ENCODE data around the gene TLCD3A.

The TLCD3A gene

DNA sequence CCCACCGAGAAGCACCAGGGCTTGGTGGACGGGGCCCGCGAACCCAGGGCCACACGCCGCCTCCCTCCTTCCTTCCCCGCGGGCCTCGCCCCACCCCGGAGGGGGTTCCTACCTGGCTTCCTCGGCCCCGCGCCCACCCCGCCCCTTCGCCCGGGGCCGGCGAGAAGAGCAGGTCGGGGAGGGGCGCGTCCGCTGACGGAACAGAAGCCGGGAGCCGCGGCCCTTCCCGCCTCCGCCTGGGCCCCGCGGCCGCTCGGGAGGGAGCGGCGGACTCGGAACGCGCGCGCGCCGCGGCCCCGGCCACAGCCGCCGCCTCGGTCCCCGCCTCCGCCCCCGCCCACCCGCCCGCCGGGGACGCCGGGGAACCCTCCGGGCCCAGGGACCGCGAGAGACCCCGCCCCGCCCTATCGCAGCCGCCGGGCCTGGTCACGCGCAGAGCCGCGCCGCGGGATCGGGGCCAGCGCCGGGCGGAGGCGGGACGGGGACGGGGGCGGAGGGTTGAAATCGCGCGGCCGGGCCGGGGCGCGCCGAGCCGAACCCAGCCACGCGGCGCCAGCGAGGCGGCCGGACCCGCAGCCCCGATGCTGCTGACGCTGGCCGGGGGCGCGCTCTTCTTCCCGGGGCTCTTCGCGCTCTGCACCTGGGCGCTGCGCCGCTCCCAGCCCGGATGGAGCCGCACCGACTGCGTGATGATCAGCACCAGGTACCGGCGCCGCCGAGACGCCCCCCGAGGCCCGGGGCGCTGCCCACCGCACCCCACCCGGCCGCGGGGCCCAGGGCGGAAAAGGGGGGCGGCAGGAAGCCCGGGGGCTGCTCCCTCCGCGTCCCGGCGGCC, at the start of gene TLCD3A:
Gene TLCD3A (plus strand): TSS at position 530 of the 835 bp plus-strand sequence. CDS start 52 bp downstream, at position 582.
- no peak for DNase-seq (ENCODE audit: low read depth, low spot score)
- Histone ChIP-seq H3K27ac (ENCODE audit: low read length) (no peak within 1 kb of the TSS), H3K36me3 (ENCODE audit: control insufficient read depth, insufficient read depth, low read length) (no peaks in the 10 kb centered on the region), H3K4me3 (ENCODE audit: low read length) (peak within 1 kb of the TSS; percentile 86), H3K27me3 (ENCODE audit: control insufficient read depth, insufficient read depth, low read length) (peaks cover 1% of the 10 kb centered on the region; the same call in 1 of the 2 replicates), H3K9me3 (ENCODE audit: control insufficient read depth, insufficient read depth, low read length) (no peaks in the 10 kb centered on the region), H3K4me1 (ENCODE audit: control insufficient read depth, insufficient read depth, low read length) (peaks cover 2% of the 10 kb centered on the region; the same call in 1 of the 2 replicates)
- no CpG with 5 or more reads among the region's 126 CpGs for WGBS (ENCODE audit: insufficient coverage, insufficient read length)

DNA sequence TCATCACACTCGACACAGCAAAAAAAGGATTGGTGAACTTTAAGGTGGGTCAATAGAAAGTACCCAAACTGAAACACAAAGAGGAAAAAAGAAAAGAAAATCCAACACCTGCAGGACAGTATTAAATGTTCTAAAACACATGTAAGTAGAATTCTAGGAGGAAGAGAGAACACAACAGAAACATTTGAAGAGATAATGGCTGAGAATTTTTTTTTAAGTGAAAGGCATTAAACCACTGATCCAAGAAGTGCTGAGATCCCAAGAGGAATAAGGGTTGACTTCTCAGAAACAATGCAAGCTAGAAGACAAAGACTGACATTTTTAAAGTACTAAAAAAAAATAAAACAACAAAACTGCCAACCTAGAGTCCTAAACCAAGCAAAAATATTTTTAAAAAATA, 49.4 kb upstream of the TLCD3A start:
- H3K4me1 ChIP-seq (ENCODE audit: control insufficient read depth, insufficient read depth, low read length) = no peaks in the 10 kb centered on the region
- no peak overlapping the region for H3K27ac ChIP-seq (ENCODE audit: low read length)
- no peaks in the 10 kb centered on the region for H3K36me3 ChIP-seq (ENCODE audit: control insufficient read depth, insufficient read depth, low read length)
- WGBS (ENCODE audit: insufficient coverage, insufficient read length) = no CpG with 5 or more reads among the region's 1 CpG
- no peaks in the 10 kb centered on the region for H3K27me3 ChIP-seq (ENCODE audit: control insufficient read depth, insufficient read depth, low read length)
- DNase-seq (ENCODE audit: low read depth, low spot score) = no peak
- H3K9me3 ChIP-seq (ENCODE audit: control insufficient read depth, insufficient read depth, low read length) = no peaks in the 10 kb centered on the region
- H3K4me3 ChIP-seq (ENCODE audit: low read length) = no peak overlapping the region

DNA sequence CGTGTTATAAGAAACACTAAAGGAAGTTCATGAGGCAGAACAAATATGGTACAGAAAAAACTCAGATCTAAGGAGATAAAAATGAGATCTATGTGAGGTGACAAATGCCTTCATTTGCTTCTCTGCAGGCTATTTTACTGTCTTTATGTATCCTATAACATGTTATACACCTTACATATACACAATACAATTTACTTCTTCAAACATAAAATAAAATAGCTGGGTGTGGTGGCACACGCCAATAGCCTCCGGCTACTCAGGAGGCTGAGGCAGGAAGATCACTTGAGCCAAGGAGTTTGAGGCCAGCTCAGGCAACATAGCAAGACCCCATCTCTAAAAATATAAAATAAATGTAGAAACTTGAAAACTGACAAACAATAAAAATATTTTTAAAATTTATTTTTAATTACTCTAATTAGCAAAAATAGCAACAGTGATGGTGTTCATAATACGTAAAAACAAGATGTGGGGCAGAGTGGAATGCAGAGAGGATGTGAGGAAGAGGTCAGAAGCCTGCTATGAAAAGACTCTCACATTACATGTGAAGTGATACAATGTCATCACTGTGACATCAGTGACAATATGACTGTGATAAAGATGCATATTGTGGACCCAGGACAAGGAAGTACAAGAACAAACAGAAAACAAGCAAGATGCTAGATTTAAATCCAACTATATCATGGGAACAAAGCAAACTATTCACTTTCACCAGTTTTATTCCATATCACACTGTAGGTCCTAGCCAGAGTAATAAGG, 48.7 kb upstream of the TLCD3A start:
- no peak overlapping the region for H3K4me3 ChIP-seq (ENCODE audit: low read length)
- H3K27ac ChIP-seq (ENCODE audit: low read length) = no peak overlapping the region
- no peaks in the 10 kb centered on the region for H3K36me3 ChIP-seq (ENCODE audit: control insufficient read depth, insufficient read depth, low read length)
- WGBS (ENCODE audit: insufficient coverage, insufficient read length) = no CpG with 5 or more reads among the region's 4 CpGs
- DNase-seq (ENCODE audit: low read depth, low spot score) = no peak
- no peaks in the 10 kb centered on the region for H3K27me3 ChIP-seq (ENCODE audit: control insufficient read depth, insufficient read depth, low read length)
- H3K4me1 ChIP-seq (ENCODE audit: control insufficient read depth, insufficient read depth, low read length) = no peaks in the 10 kb centered on the region
- no peaks in the 10 kb centered on the region for H3K9me3 ChIP-seq (ENCODE audit: control insufficient read depth, insufficient read depth, low read length)

DNA sequence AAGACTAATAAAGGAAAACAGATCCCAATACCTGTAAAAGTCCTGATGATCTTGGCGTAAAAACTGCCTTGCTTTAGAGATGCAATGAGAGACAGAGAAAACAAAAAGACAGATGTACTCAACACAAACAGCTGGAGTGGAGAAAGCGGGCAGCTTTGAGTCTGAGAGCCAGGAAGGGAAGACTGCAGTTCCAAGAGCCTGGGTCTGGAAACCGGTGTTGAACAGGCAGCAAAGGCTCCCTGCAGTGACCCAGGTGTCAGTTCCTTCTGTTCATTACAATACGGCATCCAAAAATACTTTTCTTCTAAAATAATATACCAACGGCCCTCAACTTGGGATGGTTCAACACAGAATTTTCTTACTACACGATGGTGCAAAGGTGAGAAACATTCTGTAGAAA, 47.4 kb upstream of the TLCD3A start:
- H3K4me3 ChIP-seq (ENCODE audit: low read length) = no peak overlapping the region
- no peaks in the 10 kb centered on the region for H3K27me3 ChIP-seq (ENCODE audit: control insufficient read depth, insufficient read depth, low read length)
- no peaks in the 10 kb centered on the region for H3K9me3 ChIP-seq (ENCODE audit: control insufficient read depth, insufficient read depth, low read length)
- no CpG with 5 or more reads among the region's 6 CpGs for WGBS (ENCODE audit: insufficient coverage, insufficient read length)
- H3K27ac ChIP-seq (ENCODE audit: low read length) = no peak overlapping the region
- DNase-seq (ENCODE audit: low read depth, low spot score) = no peak
- no peaks in the 10 kb centered on the region for H3K36me3 ChIP-seq (ENCODE audit: control insufficient read depth, insufficient read depth, low read length)
- no peaks in the 10 kb centered on the region for H3K4me1 ChIP-seq (ENCODE audit: control insufficient read depth, insufficient read depth, low read length)

DNA sequence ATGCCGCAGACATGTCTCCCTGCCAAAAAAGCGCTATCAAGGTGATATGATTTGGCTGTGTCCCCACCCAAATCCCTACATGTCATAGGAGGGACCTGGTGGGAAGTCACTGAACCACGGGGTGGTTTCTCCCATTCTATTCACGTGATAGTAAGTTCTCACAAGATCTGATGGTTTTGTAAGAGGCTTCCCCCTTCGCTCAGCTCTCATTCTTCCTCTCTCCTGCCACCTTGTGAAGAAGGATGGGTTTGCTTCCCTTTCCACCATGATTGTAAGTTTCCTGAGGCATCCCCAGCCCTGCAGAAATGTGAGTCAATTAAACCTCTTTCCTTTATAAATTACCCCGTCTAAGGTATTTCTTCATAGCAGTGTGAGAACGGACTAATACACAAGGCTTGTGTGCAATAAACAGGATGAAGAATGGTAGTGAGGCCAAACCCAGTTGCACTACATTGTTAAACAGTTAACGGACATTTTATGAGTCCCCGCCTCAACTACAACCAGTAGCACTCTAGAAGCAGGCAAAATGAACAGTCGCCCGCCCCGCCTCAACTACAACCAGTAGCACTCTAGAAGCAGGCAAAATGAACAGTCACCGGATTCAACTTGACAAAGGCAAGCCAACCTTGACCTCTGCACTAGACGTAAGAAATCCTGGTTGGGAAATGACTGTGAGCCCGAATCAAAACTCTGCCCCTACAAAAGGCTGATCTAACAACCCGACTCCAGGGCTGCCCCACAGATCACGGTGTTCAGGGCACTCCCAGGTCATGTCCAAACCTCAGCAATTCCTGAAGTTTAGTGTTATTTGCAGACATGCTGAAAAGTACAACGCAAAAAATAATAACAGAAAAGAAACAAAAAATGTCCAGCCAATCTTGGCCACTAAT, 44.1 kb upstream of the TLCD3A start:
- H3K27ac ChIP-seq (ENCODE audit: low read length) = no peak overlapping the region
- H3K9me3 ChIP-seq (ENCODE audit: control insufficient read depth, insufficient read depth, low read length) = no peaks in the 10 kb centered on the region
- H3K27me3 ChIP-seq (ENCODE audit: control insufficient read depth, insufficient read depth, low read length) = no peaks in the 10 kb centered on the region
- no CpG with 5 or more reads among the region's 18 CpGs for WGBS (ENCODE audit: insufficient coverage, insufficient read length)
- no peaks in the 10 kb centered on the region for H3K36me3 ChIP-seq (ENCODE audit: control insufficient read depth, insufficient read depth, low read length)
- H3K4me3 ChIP-seq (ENCODE audit: low read length) = no peak overlapping the region
- DNase-seq (ENCODE audit: low read depth, low spot score) = no peak
- H3K4me1 ChIP-seq (ENCODE audit: control insufficient read depth, insufficient read depth, low read length) = no peaks in the 10 kb centered on the region

DNA sequence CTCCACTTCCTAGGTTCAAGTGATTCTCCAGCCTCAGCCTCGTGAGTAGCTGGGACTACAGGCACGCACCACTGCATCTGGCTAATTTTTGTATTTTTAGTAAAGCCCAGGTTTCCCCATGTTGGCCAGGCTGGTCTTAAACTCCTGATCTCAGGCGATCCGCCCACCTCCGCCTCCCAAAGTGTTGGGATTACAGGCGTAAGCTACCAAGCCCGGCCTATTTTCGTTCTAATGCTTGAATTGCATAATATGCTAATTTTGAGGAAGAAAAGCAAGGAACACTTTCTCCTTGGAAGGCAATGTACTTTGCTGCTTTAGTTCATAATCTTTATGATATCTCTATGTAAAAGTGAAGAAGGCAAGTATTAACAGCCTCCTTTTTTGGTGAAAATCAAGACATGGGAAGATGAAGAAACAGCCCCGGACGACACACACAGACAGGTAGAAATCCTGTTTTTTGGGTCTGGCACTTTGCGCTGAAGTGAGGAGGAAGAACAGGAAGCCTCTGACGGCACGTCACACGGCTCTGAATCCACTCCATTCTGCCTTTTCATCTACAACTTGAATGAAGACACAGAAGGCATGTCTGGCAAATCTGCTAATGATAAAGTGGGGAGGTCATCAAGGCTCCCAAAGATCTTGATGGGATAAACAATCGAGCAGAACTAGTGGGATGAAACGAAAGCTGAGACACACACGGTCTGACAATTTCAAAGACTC, 42.7 kb upstream of the TLCD3A start:
- Histone ChIP-seq H3K27ac (ENCODE audit: low read length) (no peak overlapping the region), H3K27me3 (ENCODE audit: control insufficient read depth, insufficient read depth, low read length) (no peaks in the 10 kb centered on the region), H3K9me3 (ENCODE audit: control insufficient read depth, insufficient read depth, low read length) (no peaks in the 10 kb centered on the region), H3K4me1 (ENCODE audit: control insufficient read depth, insufficient read depth, low read length) (no peaks in the 10 kb centered on the region), H3K36me3 (ENCODE audit: control insufficient read depth, insufficient read depth, low read length) (no peaks in the 10 kb centered on the region), H3K4me3 (ENCODE audit: low read length) (no peak overlapping the region)
- DNase-seq (ENCODE audit: low read depth, low spot score) = no peak
- WGBS (ENCODE audit: insufficient coverage, insufficient read length) = no CpG with 5 or more reads among the region's 17 CpGs

DNA sequence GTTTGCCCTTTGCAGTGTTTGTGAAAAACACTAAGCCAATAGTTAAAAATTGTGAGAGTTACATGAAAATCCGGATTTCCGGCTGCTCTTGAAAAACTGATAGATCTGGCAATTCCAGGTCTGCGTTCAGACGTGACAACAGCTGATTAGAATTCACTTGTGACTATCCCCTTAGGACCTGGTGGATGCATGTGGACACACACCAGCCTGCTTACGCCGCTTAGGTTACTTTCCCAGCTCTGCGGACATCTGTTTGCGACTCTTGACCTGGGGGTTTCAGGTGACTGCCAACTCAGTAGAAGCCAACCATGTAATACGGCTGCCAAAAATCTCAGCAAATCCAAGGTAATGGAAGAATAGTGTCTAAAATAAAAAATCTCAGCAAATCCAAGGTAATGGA, 42.0 kb upstream of the TLCD3A start:
- no CpG with 5 or more reads among the region's 9 CpGs for WGBS (ENCODE audit: insufficient coverage, insufficient read length)

DNA sequence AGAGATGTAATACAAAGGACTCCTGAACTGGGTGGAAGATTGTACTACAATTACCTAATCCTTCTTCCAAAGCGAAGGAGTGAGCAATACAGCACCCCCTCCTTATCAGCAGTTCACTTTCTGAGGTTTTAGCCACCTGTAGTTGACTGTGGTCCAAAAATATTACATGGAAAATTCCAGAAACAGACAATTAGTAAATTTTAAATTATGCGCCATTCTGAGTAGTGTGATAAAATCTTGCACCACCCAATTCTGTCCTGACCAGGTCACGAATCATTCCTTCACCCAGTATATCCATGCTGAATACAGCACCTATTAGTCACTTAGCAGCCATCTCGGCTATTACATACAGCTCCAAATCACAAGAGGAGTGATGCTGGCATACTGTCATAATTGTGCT, 41.0 kb upstream of the TLCD3A start:
- H3K9me3 ChIP-seq (ENCODE audit: control insufficient read depth, insufficient read depth, low read length) = no peaks in the 10 kb centered on the region
- no peaks in the 10 kb centered on the region for H3K27me3 ChIP-seq (ENCODE audit: control insufficient read depth, insufficient read depth, low read length)
- no CpG with 5 or more reads among the region's 4 CpGs for WGBS (ENCODE audit: insufficient coverage, insufficient read length)
- H3K36me3 ChIP-seq (ENCODE audit: control insufficient read depth, insufficient read depth, low read length) = no peaks in the 10 kb centered on the region
- no peak overlapping the region for H3K4me3 ChIP-seq (ENCODE audit: low read length)
- no peak for DNase-seq (ENCODE audit: low read depth, low spot score)
- H3K27ac ChIP-seq (ENCODE audit: low read length) = no peak overlapping the region
- no peaks in the 10 kb centered on the region for H3K4me1 ChIP-seq (ENCODE audit: control insufficient read depth, insufficient read depth, low read length)

More for the DNA sequence above, 42.0 kb upstream of the TLCD3A start:
- Histone ChIP-seq H3K36me3 (ENCODE audit: control insufficient read depth, insufficient read depth, low read length) (no peaks in the 10 kb centered on the region), H3K27ac (ENCODE audit: low read length) (no peak overlapping the region), H3K9me3 (ENCODE audit: control insufficient read depth, insufficient read depth, low read length) (no peaks in the 10 kb centered on the region), H3K27me3 (ENCODE audit: control insufficient read depth, insufficient read depth, low read length) (no peaks in the 10 kb centered on the region), H3K4me3 (ENCODE audit: low read length) (no peak overlapping the region), H3K4me1 (ENCODE audit: control insufficient read depth, insufficient read depth, low read length) (no peaks in the 10 kb centered on the region)
- DNase-seq (ENCODE audit: low read depth, low spot score) = no peak

DNA sequence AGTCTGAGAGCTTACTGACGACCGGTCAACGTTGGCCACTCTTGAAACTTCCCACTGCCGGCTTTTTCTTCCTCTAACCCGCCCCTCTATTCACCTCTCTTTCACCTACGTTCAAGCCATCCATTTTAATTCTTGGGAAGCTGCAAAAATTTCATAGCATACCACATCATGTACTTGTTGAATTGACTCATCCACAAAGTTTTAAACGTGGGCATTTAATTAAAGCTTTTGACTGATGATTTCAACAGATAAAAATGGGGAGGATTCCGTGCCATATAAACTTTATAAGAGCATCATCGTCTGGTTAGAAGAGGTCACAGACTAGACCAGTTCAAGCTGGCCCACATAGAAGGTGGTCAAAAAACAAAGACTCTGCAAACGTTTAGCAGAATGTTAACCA, 40.3 kb upstream of the TLCD3A start:
- H3K36me3 ChIP-seq (ENCODE audit: control insufficient read depth, insufficient read depth, low read length) = no peaks in the 10 kb centered on the region
- H3K27me3 ChIP-seq (ENCODE audit: control insufficient read depth, insufficient read depth, low read length) = no peaks in the 10 kb centered on the region
- no peak for DNase-seq (ENCODE audit: low read depth, low spot score)
- H3K4me3 ChIP-seq (ENCODE audit: low read length) = no peak overlapping the region
- no peaks in the 10 kb centered on the region for H3K4me1 ChIP-seq (ENCODE audit: control insufficient read depth, insufficient read depth, low read length)
- WGBS (ENCODE audit: insufficient coverage, insufficient read length) = 100% methylated on average over 2 of the region's 10 CpGs
- no peak overlapping the region for H3K27ac ChIP-seq (ENCODE audit: low read length)
- no peaks in the 10 kb centered on the region for H3K9me3 ChIP-seq (ENCODE audit: control insufficient read depth, insufficient read depth, low read length)

Data from iPS DF 6.9 (cell line).